Measurements from ENCODE around the gene TBPL2. TPM values are rescaled to one million over a fixed set of nuclear protein-coding genes. Genes with fewer than 3 reads are reported as not detected.

TBPL2 gene
- total and polyA plus RNA-seq, 2 of the 13 experiments (the other 11 are each of a cell fraction or from before 2014, with no cell fraction given): not detected

- 0 out of 2 replicates have a peak, but pooled peaks cover 5% of the 10 kb centered on the region for H3K4me1 ChIP-seq (ENCODE audit: insufficient read depth, low read length)
- H3K36me3 ChIP-seq (replicated peaks in 1 of 2; ENCODE audit: control insufficient read depth in 1 of 2, insufficient read depth in 2 of 2, low read length in 2 of 2): no peaks in the 10 kb centered on the region
- CTCF ChIA-PET (ENCODE audit: low intra/inter-chr PET ratio, low total read pairs): no interaction called here
- H3K4me3 ChIP-seq (replicated peaks in 1 of 3; ENCODE audit: insufficient read depth in 1 of 3, low read depth in 2 of 3, low read length in 3 of 3): no peak overlapping the region
- WGBS (ENCODE audit: low lambda C conversion rate): 20% methylated on average over 2 of the region's 2 CpGs
- H4K20me1 ChIP-seq (ENCODE audit: insufficient read depth, low read length): no peaks in the 10 kb centered on the region
- intact Hi-C loops (cut with micrococcal nuclease; ENCODE audit: unreplicated experiment) (no loop called here), in situ Hi-C loops (cut with HindIII; ENCODE audit: extremely low pct_ligation_motif_present, low pct_unique_long_range_greater_than_20kb) (loop anchor here (25.0 kb wide), 1 partner anchor 215 kb away; no protein-coding TSS in a partner anchor)
- TF ChIP-seq TP53 (CRISPR knock-in tag; conservative IDR thresholded peaks at IDR 0.05) (no peak), LCORL (IDR thresholded peaks at IDR 0.05) (no peak), LCORL (CRISPR knock-in tag; IDR thresholded peaks at IDR 0.05) (no peak), SMAD3 (CRISPR knock-in tag; IDR thresholded peaks at IDR 0.05) (no peak), ZNF513 (CRISPR knock-in tag; conservative IDR thresholded peaks at IDR 0.05) (no peak)
- DNase-seq (ENCODE audit: low spot score) (no peak), FAIRE-seq (no peak), ATAC-seq (no peak; the same call in 2 of the 3 replicates)
- no peak overlapping the region for H3K9ac ChIP-seq (ENCODE audit: insufficient read depth, low read depth, low read length)
- H3K9me3 ChIP-seq (ENCODE audit: low read length): no peaks in the 10 kb centered on the region
- H3K79me2 ChIP-seq (ENCODE audit: insufficient read depth, low read length): no peaks in the 10 kb centered on the region
- no TSS peak for BruUV-seq (replicated peaks)
- no peak overlapping the region for H2AFZ ChIP-seq (ENCODE audit: low read length)
- H3K4me2 ChIP-seq (ENCODE audit: low read depth, low read length): no peak overlapping the region
- no peak overlapping the region for H3K27ac ChIP-seq (ENCODE audit: extremely low read length, insufficient read depth, low read length)
- POLR2A ChIA-PET: no interaction called here
- H3K27me3 ChIP-seq (ENCODE audit: control insufficient read depth in 1 of 2, insufficient read depth in 2 of 2, low read length in 2 of 2): peaks cover 0 to 4% of the 10 kb centered on the region in 2 experiments; a peak in 1 of 5 replicates
Measured at GRCh38 chr14:55446833-55447232, 6.4 kb upstream of the TBPL2 start.

- no TSS peak for BruUV-seq (replicated peaks)
- H2AFZ ChIP-seq (ENCODE audit: low read length): no peak overlapping the region
- H3K79me2 ChIP-seq (ENCODE audit: insufficient read depth, low read length): no peaks in the 10 kb centered on the region
- peak; percentile 64 for DNase-seq (ENCODE audit: low spot score)
- WGBS (ENCODE audit: low lambda C conversion rate): 2% methylated on average over 5 of the region's 5 CpGs
- FAIRE-seq: peak; percentile 76
- no peak overlapping the region for H3K9ac ChIP-seq (ENCODE audit: insufficient read depth, low read depth, low read length)
- POLR2A ChIA-PET: no interaction called here
- intact Hi-C loops (cut with micrococcal nuclease; ENCODE audit: unreplicated experiment): no loop called here
- peak; percentile 80 for ATAC-seq
- CTCF ChIA-PET (ENCODE audit: low intra/inter-chr PET ratio, low total read pairs): no interaction called here
- in situ Hi-C loops (cut with HindIII; ENCODE audit: extremely low pct_ligation_motif_present, low pct_unique_long_range_greater_than_20kb): loop anchor here (25.0 kb wide), 1 partner anchor 216 kb away; no protein-coding TSS in a partner anchor
- no peak overlapping the region for H3K27ac ChIP-seq (ENCODE audit: extremely low read length, insufficient read depth, low read length)
- no peaks in the 10 kb centered on the region for H3K36me3 ChIP-seq (replicated peaks in 1 of 2; ENCODE audit: control insufficient read depth in 1 of 2, insufficient read depth in 2 of 2, low read length in 2 of 2)
- H3K27me3 ChIP-seq (ENCODE audit: control insufficient read depth in 1 of 2, insufficient read depth in 2 of 2, low read length in 2 of 2): peaks cover 0 to 4% of the 10 kb centered on the region in 2 experiments; a peak in 1 of 5 replicates
- no peaks in the 10 kb centered on the region for H4K20me1 ChIP-seq (ENCODE audit: insufficient read depth, low read length)
- H3K4me2 ChIP-seq (ENCODE audit: low read depth, low read length): no peak overlapping the region
- 0 out of 2 replicates have a peak, but pooled peaks cover 5% of the 10 kb centered on the region for H3K4me1 ChIP-seq (ENCODE audit: insufficient read depth, low read length)
- H3K4me3 ChIP-seq (replicated peaks in 1 of 3; ENCODE audit: insufficient read depth in 1 of 3, low read depth in 2 of 3, low read length in 3 of 3): no peak overlapping the region
- H3K9me3 ChIP-seq (ENCODE audit: low read length): no peaks in the 10 kb centered on the region
- TF ChIP-seq CTCF (CRISPR knock-in tag; IDR thresholded peaks at IDR 0.05): peak; percentile 78
- TF ChIP-seq HNRNPUL1 (IDR thresholded peaks at IDR 0.05; ENCODE audit: low read depth, low read length): no peak
- TF ChIP-seq ZNF879 (CRISPR knock-in tag; IDR thresholded peaks at IDR 0.05): no peak
- TF ChIP-seq CHCHD3 (CRISPR knock-in tag; IDR thresholded peaks at IDR 0.05): no peak
- no peak for TF ChIP-seq TFE3 (CRISPR knock-in tag; IDR thresholded peaks at IDR 0.05)
- no peak for TF ChIP-seq ZNF275 (CRISPR knock-in tag; IDR thresholded peaks at IDR 0.05; ENCODE audit: borderline replicate concordance)
- TF ChIP-seq STAG1 (CRISPR knock-in tag; IDR thresholded peaks at IDR 0.05): peak; percentile 71
Measured at GRCh38 chr14:55446127-55446736, 5.8 kb upstream of the TBPL2 start.

Data from HepG2 (cell line).